Measurements from ENCODE around the gene FKBP10.

FKBP10 gene

DNA sequence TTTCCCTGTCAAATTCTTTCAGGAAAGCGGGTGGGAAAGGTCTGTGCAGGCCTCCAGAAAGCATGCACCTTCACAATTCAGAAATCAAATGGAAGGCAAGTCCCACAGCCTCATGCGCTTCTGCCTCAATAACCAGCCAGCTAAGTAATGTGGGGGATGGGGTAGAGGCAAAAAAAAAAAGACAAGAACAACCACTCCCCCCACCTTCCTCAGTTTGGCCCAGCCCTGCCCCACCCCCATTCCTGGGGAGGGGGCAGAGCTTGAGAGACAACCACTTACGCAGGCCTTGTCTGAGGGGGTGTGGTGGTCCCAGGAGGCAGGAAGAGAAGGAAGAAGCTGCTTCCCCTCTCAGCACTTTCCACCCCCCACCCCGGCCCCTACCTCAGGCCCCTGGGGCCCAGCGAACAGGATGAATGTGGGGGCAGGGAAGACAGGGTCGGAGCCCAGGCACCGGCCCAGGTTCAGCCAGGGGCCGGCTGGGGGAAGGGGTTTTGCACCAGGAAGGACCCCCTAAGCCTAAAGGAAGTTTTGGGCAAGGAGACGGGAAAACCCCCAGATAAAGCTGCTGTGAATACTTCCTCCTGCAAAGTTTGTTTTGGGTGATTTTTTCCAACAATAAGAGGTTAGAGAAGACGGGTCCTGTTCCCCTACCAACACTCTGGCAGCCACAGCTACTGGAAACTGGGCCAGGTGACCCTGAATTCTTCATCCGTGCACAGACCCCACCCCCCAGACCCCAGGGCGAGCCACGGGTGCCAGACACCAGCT is 27.5 kb upstream of the FKBP10 start:
- H3K4me2 ChIP-seq (ENCODE audit: low read depth, low read length, poor library complexity, severe bottlenecking), result peak overlapping the region; percentile 94
- peaks cover 62% of the 10 kb centered on the region for H3K4me1 ChIP-seq (ENCODE audit: insufficient read depth, low read length, poor library complexity, severe bottlenecking)
- peak overlapping the region; percentile 83 for H3K4me3 ChIP-seq (ENCODE audit: low read length, poor library complexity, severe bottlenecking)
- H2AFZ ChIP-seq (ENCODE audit: low read length), result peak overlapping the region; percentile 45; the same call in 1 of the 2 replicates
- no peaks in the 10 kb centered on the region for H3F3A ChIP-seq (ENCODE audit: low read depth)
- TF ChIP-seq EZH2phosphoT487 (IDR thresholded peaks at IDR 0.05; ENCODE audit: borderline replicate concordance), result no peak
- TF ChIP-seq, protein P1, sequence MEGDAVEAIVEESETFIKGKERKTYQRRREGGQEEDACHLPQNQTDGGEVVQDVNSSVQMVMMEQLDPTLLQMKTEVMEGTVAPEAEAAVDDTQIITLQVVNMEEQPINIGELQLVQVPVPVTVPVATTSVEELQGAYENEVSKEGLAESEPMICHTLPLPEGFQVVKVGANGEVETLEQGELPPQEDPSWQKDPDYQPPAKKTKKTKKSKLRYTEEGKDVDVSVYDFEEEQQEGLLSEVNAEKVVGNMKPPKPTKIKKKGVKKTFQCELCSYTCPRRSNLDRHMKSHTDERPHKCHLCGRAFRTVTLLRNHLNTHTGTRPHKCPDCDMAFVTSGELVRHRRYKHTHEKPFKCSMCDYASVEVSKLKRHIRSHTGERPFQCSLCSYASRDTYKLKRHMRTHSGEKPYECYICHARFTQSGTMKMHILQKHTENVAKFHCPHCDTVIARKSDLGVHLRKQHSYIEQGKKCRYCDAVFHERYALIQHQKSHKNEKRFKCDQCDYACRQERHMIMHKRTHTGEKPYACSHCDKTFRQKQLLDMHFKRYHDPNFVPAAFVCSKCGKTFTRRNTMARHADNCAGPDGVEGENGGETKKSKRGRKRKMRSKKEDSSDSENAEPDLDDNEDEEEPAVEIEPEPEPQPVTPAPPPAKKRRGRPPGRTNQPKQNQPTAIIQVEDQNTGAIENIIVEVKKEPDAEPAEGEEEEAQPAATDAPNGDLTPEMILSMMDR (conservative IDR thresholded peaks at IDR 0.05; ENCODE audit: low read length), result no peak
- peaks cover 35% of the 10 kb centered on the region for H4K20me1 ChIP-seq (ENCODE audit: insufficient read depth, low read length, poor library complexity, severe bottlenecking)
- peaks cover 45% of the 10 kb centered on the region for H3K79me2 ChIP-seq (ENCODE audit: insufficient read depth, low read length)
- H3K9me3 ChIP-seq (ENCODE audit: insufficient read depth, low read depth, low read length), result no peaks in the 10 kb centered on the region
- no peaks in the 10 kb centered on the region for H3K9me2 ChIP-seq (replicated peaks; ENCODE audit: low read depth, low read length)
- H3K27me3 ChIP-seq (ENCODE audit: insufficient read depth, low read length, poor library complexity, severe bottlenecking), result no peaks in the 10 kb centered on the region
- peak overlapping the region; percentile 93 for H3K9ac ChIP-seq (ENCODE audit: low read depth, low read length, poor library complexity, severe bottlenecking)
- no peaks in the 10 kb centered on the region for H3K36me3 ChIP-seq (ENCODE audit: insufficient read depth, low read length)

DNA sequence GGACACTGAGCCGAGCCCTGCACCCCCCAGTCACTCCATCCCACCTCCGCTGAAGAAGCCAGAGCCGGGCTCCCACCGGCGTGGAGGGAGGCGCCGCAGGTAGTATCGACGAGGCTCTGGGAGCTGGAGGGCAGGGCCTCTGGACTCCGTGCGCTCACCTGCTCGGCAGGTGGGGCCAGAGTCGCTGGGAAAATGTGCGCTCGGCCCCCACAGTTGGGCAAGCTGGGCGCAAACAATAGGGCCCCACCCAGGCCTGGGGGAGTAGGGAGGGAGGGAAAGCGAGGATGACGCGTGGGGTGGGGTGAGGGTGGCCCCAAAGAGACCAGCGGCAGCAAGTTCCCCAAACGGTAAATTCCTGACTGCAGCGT is 27.0 kb upstream of the FKBP10 start:
- TF ChIP-seq, protein P1 (conservative IDR thresholded peaks at IDR 0.05; ENCODE audit: low read length), result no peak
- TF ChIP-seq EZH2phosphoT487 (IDR thresholded peaks at IDR 0.05; ENCODE audit: borderline replicate concordance), result no peak
- Histone ChIP-seq H3K4me1 (ENCODE audit: insufficient read depth, low read length, poor library complexity, severe bottlenecking) (peaks cover 62% of the 10 kb centered on the region), H2AFZ (ENCODE audit: low read length) (peak overlapping the region; percentile 45; the same call in 1 of the 2 replicates), H3K9me2 (replicated peaks; ENCODE audit: low read depth, low read length) (no peaks in the 10 kb centered on the region), H3K9me3 (ENCODE audit: insufficient read depth, low read depth, low read length) (no peaks in the 10 kb centered on the region), H3K27me3 (ENCODE audit: insufficient read depth, low read length, poor library complexity, severe bottlenecking) (no peaks in the 10 kb centered on the region), H3F3A (ENCODE audit: low read depth) (no peaks in the 10 kb centered on the region), H3K4me2 (ENCODE audit: low read depth, low read length, poor library complexity, severe bottlenecking) (peak overlapping the region; percentile 94), H4K20me1 (ENCODE audit: insufficient read depth, low read length, poor library complexity, severe bottlenecking) (peaks cover 35% of the 10 kb centered on the region), H3K4me3 (ENCODE audit: low read length, poor library complexity, severe bottlenecking) (peak overlapping the region; percentile 83), H3K36me3 (ENCODE audit: insufficient read depth, low read length) (no peaks in the 10 kb centered on the region), H3K9ac (ENCODE audit: low read depth, low read length, poor library complexity, severe bottlenecking) (peak overlapping the region; percentile 93), H3K79me2 (ENCODE audit: insufficient read depth, low read length) (peaks cover 41% of the 10 kb centered on the region)

DNA sequence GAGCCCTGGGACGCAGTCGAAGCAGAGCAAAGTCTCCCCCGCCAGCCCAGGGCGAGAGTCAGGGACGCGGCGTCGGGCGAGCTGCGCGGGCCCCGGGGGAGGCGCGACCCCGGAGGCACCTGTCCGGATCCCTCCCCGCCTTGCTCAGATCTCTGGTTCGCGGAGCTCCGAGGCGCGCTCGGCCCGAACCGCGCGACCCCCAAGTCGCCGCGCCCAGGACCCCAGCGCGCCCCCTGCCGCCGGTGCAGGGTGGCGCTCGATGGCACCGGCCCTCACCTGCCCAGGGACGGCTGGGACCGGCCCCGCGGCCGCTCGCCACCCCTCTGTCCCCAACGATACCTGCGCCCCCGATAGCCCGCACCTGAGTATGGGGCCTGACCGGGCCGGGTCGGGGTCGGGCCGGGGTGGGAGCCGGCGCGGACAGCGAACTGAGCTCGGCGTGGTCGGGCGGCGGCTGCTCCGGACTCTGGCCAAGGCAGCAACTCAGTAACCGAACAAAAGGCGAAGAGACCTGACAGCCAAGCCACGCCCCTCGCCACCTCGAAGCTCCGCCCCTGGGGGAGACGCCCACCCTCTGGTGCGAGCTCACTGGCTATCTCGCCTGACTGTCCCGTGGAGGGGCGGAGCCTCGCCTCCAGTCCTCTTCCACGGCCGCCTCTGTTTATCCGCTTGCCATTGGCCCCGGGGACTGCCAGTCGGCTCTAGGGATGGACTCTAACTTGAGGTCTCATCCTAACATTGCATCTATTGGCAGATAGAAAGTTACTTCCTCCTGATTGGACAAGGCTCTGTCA is 26.4 kb upstream of the FKBP10 start, which contains the start of gene JUP:
Gene JUP (minus strand): TSS at position 485 of the 794 bp plus-strand sequence. CDS start 14,857 bp downstream, outside the sequence.
- peak within 1 kb of the TSS; percentile 93 for H3K9ac ChIP-seq (ENCODE audit: low read depth, low read length, poor library complexity, severe bottlenecking)
- peaks cover 31% of the 10 kb centered on the region for H4K20me1 ChIP-seq (ENCODE audit: insufficient read depth, low read length, poor library complexity, severe bottlenecking)
- H3K36me3 ChIP-seq (ENCODE audit: insufficient read depth, low read length), result no peaks in the 10 kb centered on the region
- no peaks in the 10 kb centered on the region for H3K9me2 ChIP-seq (replicated peaks; ENCODE audit: low read depth, low read length)
- no peaks in the 10 kb centered on the region for H3K9me3 ChIP-seq (ENCODE audit: insufficient read depth, low read depth, low read length)
- H3K4me1 ChIP-seq (ENCODE audit: insufficient read depth, low read length, poor library complexity, severe bottlenecking), result peaks cover 59% of the 10 kb centered on the region
- no peaks in the 10 kb centered on the region for H3F3A ChIP-seq (ENCODE audit: low read depth)
- H2AFZ ChIP-seq (ENCODE audit: low read length), result peak within 1 kb of the TSS; percentile 45; the same call in 1 of the 2 replicates
- no peaks in the 10 kb centered on the region for H3K27me3 ChIP-seq (ENCODE audit: insufficient read depth, low read length, poor library complexity, severe bottlenecking)
- TF ChIP-seq EZH2phosphoT487 (IDR thresholded peaks at IDR 0.05; ENCODE audit: borderline replicate concordance), result no peak
- TF ChIP-seq, protein P1 (conservative IDR thresholded peaks at IDR 0.05; ENCODE audit: low read length), result peak; percentile 72
- peak within 1 kb of the TSS; percentile 94 for H3K4me2 ChIP-seq (ENCODE audit: low read depth, low read length, poor library complexity, severe bottlenecking)
- H3K79me2 ChIP-seq (ENCODE audit: insufficient read depth, low read length), result peaks cover 36% of the 10 kb centered on the region
- peak within 1 kb of the TSS; percentile 83 for H3K4me3 ChIP-seq (ENCODE audit: low read length, poor library complexity, severe bottlenecking)
